Activated naive CD8-positive, alpha-beta T cell treated with anti-CD3 and anti-CD28 coated beads, Interleukin-2, amount 50 U/mL, for 24 hours (primary cell): Measurements from ENCODE around the gene KCTD14.
"Not testable (repeated sequence)": the region's sequence is repeated elsewhere in the genome, so short reads cannot be mapped to it uniquely, and the experiment has no call there.

ENCODE experiments used
- ATAC-seq: fragments of 150-1000 bp; cut with Tn5 transposase; one replicate; pipeline ENCODE4 v1.10.0; 2021
- DNase-seq: peaks from one replicate; pipeline ENCODE4 v3.0.0; 2021
- H3K27ac Mint-ChIP-seq: one replicate; pipeline ENCODE4 v1.8.0; 2021; ENCODE audit warnings: mild to moderate bottlenecking, mixed read lengths
- H3K27me3 Mint-ChIP-seq: one replicate; pipeline ENCODE4 v1.8.0; 2021; ENCODE audit warnings: mixed read lengths
- H3K36me3 Mint-ChIP-seq: one replicate; pipeline ENCODE4 v1.8.0; 2021; ENCODE audit warnings: low read depth, mixed read lengths
- H3K4me1 Mint-ChIP-seq: one replicate; pipeline ENCODE4 v1.8.0; 2021; ENCODE audit warnings: mixed read lengths
- H3K4me3 Mint-ChIP-seq: one replicate; pipeline ENCODE4 v1.8.0; 2021; ENCODE audit warnings: mild to moderate bottlenecking, moderate library complexity, mixed read lengths
- H3K9me3 Mint-ChIP-seq: one replicate; pipeline ENCODE4 v1.8.0; 2021; ENCODE audit warnings: mixed read lengths

KCTD14 gene

GRCh38 chr11:78039391-78039918, 16.4 kb upstream of the KCTD14 start:
- no peaks in the 10 kb centered on the region for H3K9me3 Mint-ChIP-seq
- no peak for DNase-seq
- H3K27ac Mint-ChIP-seq = peak overlapping the region; percentile 96
- peak; percentile 56 for ATAC-seq
- H3K4me1 Mint-ChIP-seq = peaks cover 19% of the 10 kb centered on the region
- peak overlapping the region; percentile 60 for H3K4me3 Mint-ChIP-seq
- H3K27me3 Mint-ChIP-seq = no peaks in the 10 kb centered on the region
- H3K36me3 Mint-ChIP-seq = no peaks in the 10 kb centered on the region

DNA sequence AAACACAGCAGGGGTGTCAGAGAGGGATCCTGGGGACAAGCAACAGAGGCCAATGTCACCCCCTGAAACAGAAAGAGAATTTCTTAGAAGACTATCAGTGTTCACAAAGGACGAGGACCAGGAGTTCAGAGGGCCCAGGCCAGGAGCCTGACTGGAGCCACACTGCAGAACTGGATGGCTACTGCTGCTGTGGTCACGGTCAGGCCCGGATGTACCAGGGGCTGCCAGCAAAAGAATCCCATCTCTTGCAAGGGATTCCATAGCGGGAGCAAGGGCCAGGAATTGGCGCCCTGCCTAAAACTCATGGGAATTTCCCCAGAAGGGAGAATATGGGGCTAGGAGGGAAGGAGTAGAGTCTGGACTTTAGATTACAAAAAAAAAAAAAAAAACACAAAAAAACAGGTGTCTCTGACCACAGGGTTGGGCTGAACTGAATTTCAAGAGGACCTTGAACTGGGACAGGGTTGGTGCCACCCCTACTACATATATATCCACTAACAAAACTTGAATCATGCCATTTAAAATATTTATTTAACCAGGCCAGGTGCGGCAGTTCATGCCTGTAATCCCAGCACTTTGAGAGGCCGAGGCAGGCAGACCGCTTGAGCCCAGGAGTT, 15.7 kb upstream of the KCTD14 start:
- H3K4me1 Mint-ChIP-seq = peaks cover 19% of the 10 kb centered on the region
- no peaks in the 10 kb centered on the region for H3K36me3 Mint-ChIP-seq
- H3K4me3 Mint-ChIP-seq = no peak overlapping the region
- ATAC-seq (no peak), DNase-seq (no peak)
- H3K27ac Mint-ChIP-seq = no peak overlapping the region
- H3K27me3 Mint-ChIP-seq = no peaks in the 10 kb centered on the region
- H3K9me3 Mint-ChIP-seq = no peaks in the 10 kb centered on the region

GRCh38 chr11:78037825-78038620, 14.9 kb upstream of the KCTD14 start:
- Mint-ChIP-seq H3K36me3 (no peaks in the 10 kb centered on the region), H3K4me1 (peaks cover 19% of the 10 kb centered on the region), H3K27me3 (no peaks in the 10 kb centered on the region), H3K27ac (no peak overlapping the region), H3K9me3 (no peaks in the 10 kb centered on the region), H3K4me3 (no peak overlapping the region)
- no peak for ATAC-seq
- DNase-seq = no peak

DNA sequence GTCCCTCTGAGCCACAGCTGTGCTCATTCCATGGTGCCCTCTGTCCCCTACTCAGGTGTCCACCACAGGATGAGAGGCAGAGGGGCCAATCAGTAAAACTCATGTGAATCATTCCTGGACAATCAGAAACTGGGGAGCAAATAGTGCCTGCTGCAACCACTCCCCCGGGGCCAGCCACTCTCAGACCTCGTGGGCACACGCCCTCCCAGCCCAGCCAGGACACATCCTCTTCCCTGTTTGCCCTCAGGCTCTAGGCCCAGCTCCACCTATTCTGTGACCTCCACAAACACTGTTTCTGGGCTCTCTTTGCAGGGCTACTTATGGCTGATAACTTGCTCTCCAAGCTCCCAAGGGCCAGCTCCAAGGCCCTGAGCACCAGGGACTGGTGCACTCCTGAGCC, 14.0 kb upstream of the KCTD14 start:
- no peak overlapping the region for H3K27ac Mint-ChIP-seq
- no peak overlapping the region for H3K4me3 Mint-ChIP-seq
- H3K27me3 Mint-ChIP-seq = no peaks in the 10 kb centered on the region
- H3K9me3 Mint-ChIP-seq = no peaks in the 10 kb centered on the region
- peaks cover 19% of the 10 kb centered on the region for H3K4me1 Mint-ChIP-seq
- ATAC-seq = no peak
- DNase-seq = no peak
- no peaks in the 10 kb centered on the region for H3K36me3 Mint-ChIP-seq

DNA sequence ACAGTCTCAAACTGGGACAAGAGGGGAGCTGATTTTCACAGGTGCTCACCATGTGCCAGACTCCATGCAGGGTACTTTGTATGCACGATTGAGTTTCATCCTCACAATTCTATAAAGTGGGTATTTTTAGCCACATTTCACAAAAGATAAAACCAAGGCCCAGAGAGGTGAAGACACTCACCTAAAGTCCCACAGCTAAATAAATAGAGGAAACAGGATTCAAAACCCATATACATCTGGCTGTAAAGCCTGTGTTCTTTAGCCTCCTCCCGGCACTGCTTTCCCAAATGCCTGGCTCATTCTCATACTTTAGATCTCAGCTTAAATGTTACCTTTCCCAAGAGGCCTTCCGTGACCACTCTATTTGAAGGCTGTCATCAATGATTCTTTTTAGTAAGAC, 13.2 kb upstream of the KCTD14 start:
- H3K9me3 Mint-ChIP-seq = no peaks in the 10 kb centered on the region
- ATAC-seq (no peak), DNase-seq (no peak)
- H3K4me1 Mint-ChIP-seq = peaks cover 17% of the 10 kb centered on the region
- no peak overlapping the region for H3K4me3 Mint-ChIP-seq
- no peaks in the 10 kb centered on the region for H3K27me3 Mint-ChIP-seq
- no peak overlapping the region for H3K27ac Mint-ChIP-seq
- no peaks in the 10 kb centered on the region for H3K36me3 Mint-ChIP-seq

- no peak overlapping the region for H3K27ac Mint-ChIP-seq
- H3K4me3 Mint-ChIP-seq = no peak overlapping the region
- no peak for ATAC-seq
- peaks cover 3% of the 10 kb centered on the region for H3K4me1 Mint-ChIP-seq
- H3K36me3 Mint-ChIP-seq = no peaks in the 10 kb centered on the region
- no peaks in the 10 kb centered on the region for H3K27me3 Mint-ChIP-seq
- no peaks in the 10 kb centered on the region for H3K9me3 Mint-ChIP-seq
- no peak for DNase-seq
Measured at GRCh38 chr11:78034623-78035022, 11.5 kb upstream of the KCTD14 start.

- no peaks in the 10 kb centered on the region for H3K27me3 Mint-ChIP-seq
- H3K9me3 Mint-ChIP-seq = no peaks in the 10 kb centered on the region
- DNase-seq (no peak), ATAC-seq (no peak)
- H3K27ac Mint-ChIP-seq = no peak overlapping the region
- H3K36me3 Mint-ChIP-seq = no peaks in the 10 kb centered on the region
- H3K4me1 Mint-ChIP-seq = no peaks in the 10 kb centered on the region
- H3K4me3 Mint-ChIP-seq = no peak overlapping the region
Measured at GRCh38 chr11:78033040-78033439, 10.0 kb upstream of the KCTD14 start.

DNA sequence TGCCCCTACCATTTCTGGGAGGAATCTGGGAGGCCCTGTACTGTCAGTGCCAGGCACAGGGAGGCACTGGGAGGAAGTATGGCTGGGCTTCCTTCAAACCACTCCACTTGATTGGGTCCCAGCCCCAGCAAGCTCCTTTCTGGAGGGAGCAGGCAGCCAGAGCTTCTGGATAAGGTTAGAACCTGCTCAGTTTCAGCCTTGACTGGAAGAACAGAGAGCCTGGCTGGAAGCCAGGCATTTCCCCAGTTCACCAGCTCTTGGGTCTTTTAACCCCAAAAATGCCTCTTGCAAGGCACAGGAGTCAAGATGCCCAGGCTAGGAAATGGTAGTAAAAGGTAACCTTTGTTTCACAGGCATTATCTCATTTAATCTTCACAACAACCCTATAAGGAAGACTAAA, 9.0 kb upstream of the KCTD14 start:
- Mint-ChIP-seq H3K4me3 (no peak overlapping the region), H3K27ac (no peak overlapping the region), H3K9me3 (no peaks in the 10 kb centered on the region), H3K27me3 (no peaks in the 10 kb centered on the region), H3K4me1 (no peaks in the 10 kb centered on the region), H3K36me3 (no peaks in the 10 kb centered on the region)
- no peak for ATAC-seq
- DNase-seq = no peak

DNA sequence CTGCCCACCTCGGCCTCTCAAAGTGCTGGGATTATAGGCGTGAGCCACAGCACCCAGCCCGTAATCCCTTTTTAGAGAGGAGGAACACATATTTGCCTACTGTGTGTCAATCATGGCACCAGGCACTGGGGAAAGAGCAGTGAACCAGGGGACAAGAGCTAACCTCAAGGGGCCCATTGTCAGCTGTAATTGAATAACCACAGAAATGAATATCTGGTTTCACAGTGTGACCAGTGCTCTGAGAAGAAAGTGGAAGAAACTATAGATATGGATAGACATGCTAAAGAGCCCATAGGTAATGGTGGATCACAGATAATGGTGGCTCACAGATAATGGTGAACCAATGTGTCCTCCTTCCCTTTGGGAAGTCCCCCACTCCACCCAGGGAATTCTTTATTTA, 8.6 kb upstream of the KCTD14 start:
- ATAC-seq (no peak), DNase-seq (no peak)
- no peak overlapping the region for H3K4me3 Mint-ChIP-seq
- H3K27ac Mint-ChIP-seq = no peak overlapping the region
- no peaks in the 10 kb centered on the region for H3K4me1 Mint-ChIP-seq
- H3K9me3 Mint-ChIP-seq = no peaks in the 10 kb centered on the region
- no peaks in the 10 kb centered on the region for H3K27me3 Mint-ChIP-seq
- H3K36me3 Mint-ChIP-seq = no peaks in the 10 kb centered on the region

DNA sequence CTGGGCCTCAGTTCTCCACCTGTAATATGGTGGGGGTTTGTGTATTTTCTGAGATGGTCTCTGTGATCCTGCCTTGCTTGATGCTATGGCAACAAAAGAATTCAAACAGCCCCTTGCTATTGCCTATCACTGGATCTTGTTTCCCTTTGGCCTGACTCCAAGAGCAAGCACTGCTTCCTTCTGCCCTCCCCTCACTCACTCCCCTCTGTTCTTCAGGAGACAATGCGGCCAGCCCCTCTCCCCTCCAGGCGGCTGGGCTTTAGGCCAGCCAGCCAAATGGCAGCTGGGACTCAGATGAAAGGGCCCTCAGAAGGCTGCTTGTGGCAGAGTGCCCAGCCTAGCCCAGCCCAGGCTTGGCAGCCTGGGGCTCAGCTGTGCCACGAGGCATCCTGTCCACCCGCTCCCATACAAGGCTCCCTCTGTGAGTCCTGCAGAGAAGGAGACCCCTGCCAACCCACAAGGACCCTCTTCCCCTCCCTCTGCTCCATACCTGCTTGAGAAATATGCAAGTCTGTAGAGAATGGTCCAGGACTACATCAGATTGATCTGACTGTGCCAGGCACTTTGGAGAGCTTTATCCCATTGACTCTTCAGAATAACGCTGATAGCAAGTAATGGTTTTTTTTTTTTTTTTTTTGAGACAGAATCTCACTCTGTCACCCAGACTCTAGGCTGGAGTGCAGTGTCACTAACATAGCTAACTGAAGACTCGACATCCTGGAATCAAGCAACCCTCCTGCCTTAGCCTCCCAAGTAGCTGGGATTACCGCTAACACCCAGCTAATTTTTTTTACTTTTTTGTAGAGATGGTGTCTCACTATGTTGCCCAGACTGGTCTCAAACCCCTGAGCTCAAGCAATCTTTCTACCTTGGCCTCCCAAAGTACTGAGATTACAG, 7.6 kb upstream of the KCTD14 start:
- Mint-ChIP-seq H3K4me1 (no peaks in the 10 kb centered on the region), H3K36me3 (no peaks in the 10 kb centered on the region), H3K4me3 (no peak overlapping the region), H3K27me3 (no peaks in the 10 kb centered on the region), H3K27ac (no peak overlapping the region), H3K9me3 (no peaks in the 10 kb centered on the region)
- no peak for DNase-seq
- ATAC-seq = no peak

- H3K4me1 Mint-ChIP-seq, ATAC-seq, H3K27me3 Mint-ChIP-seq, H3K9me3 Mint-ChIP-seq, H3K27ac Mint-ChIP-seq, H3K4me3 Mint-ChIP-seq, H3K36me3 Mint-ChIP-seq, DNase-seq: not testable (repeated sequence)
Measured at GRCh38 chr11:78028423-78028822, 5.3 kb upstream of the KCTD14 start.

DNA sequence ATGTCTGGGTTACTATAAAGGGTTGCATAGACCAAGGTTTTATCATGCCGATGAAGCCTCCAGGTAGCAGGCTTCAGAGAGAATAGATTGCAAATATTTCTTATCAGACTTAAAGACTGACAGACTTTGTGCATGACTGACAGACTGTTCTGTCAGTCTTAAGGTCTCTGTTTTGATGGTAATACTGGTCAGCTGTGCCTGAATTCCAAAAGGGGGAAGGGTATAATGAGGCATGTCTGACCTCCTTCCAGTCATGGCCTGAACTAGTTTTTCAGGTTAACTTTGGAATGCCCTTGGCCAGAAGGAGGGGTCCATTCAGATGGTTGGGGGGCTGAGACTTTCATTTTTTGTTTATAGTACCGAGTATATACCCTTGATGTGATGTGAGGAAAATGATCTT, 4.7 kb upstream of the KCTD14 start:
- no peaks in the 10 kb centered on the region for H3K9me3 Mint-ChIP-seq
- H3K4me1 Mint-ChIP-seq = peaks cover 1% of the 10 kb centered on the region
- H3K27me3 Mint-ChIP-seq = peaks cover 7% of the 10 kb centered on the region
- H3K27ac Mint-ChIP-seq = no peak overlapping the region
- no peak for ATAC-seq
- H3K36me3 Mint-ChIP-seq = no peaks in the 10 kb centered on the region
- DNase-seq = no peak
- H3K4me3 Mint-ChIP-seq = no peak overlapping the region

GRCh38 chr11:78025378-78025777, 2.3 kb upstream of the KCTD14 start:
- no peaks in the 10 kb centered on the region for H3K36me3 Mint-ChIP-seq
- no peak for ATAC-seq
- H3K9me3 Mint-ChIP-seq = no peaks in the 10 kb centered on the region
- H3K4me3 Mint-ChIP-seq = no peak overlapping the region
- H3K27me3 Mint-ChIP-seq = peaks cover 19% of the 10 kb centered on the region
- H3K4me1 Mint-ChIP-seq = peaks cover 3% of the 10 kb centered on the region
- H3K27ac Mint-ChIP-seq = no peak overlapping the region
- DNase-seq = no peak

GRCh38 chr11:78023426-78023825, 350 bp upstream of the KCTD14 start:
- Mint-ChIP-seq H3K4me1 (peaks cover 3% of the 10 kb centered on the region), H3K27ac (no peak overlapping the region), H3K27me3 (peaks cover 19% of the 10 kb centered on the region), H3K36me3 (no peaks in the 10 kb centered on the region), H3K4me3 (no peak overlapping the region), H3K9me3 (no peaks in the 10 kb centered on the region)
- ATAC-seq (no peak), DNase-seq (no peak)

DNA sequence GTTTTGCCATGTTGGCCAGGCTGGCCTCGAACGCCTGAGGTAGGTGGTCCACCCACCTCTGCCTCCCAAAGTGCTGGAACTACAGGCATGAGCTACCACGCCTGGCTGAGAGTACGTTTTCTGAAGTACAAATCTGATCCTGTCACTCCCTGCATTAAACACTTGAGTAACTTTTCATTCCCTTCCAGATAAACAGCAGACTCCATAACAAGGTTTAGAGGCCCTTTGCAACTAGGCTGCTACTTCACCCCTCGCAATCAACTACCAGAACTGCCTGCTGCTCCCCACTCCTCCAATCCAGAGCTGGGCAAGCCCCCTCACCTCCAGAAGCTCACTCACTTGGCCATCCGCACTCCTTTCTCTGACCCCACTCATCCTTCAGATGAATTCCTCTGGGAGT, 1.5 kb downstream of the KCTD14 start:
- ATAC-seq (no peak), DNase-seq (no peak)
- H3K4me3 Mint-ChIP-seq = no peak overlapping the region
- H3K4me1 Mint-ChIP-seq = peaks cover 3% of the 10 kb centered on the region
- H3K27me3 Mint-ChIP-seq = peaks cover 19% of the 10 kb centered on the region
- no peaks in the 10 kb centered on the region for H3K9me3 Mint-ChIP-seq
- no peaks in the 10 kb centered on the region for H3K36me3 Mint-ChIP-seq
- H3K27ac Mint-ChIP-seq = no peak overlapping the region
